ENCODE results near the gene CALML3.

The CALML3 gene

GRCh38 chr10:5492322-5492855, 32.4 kb upstream of the CALML3 start:
- no peak for DNase-seq

DNA sequence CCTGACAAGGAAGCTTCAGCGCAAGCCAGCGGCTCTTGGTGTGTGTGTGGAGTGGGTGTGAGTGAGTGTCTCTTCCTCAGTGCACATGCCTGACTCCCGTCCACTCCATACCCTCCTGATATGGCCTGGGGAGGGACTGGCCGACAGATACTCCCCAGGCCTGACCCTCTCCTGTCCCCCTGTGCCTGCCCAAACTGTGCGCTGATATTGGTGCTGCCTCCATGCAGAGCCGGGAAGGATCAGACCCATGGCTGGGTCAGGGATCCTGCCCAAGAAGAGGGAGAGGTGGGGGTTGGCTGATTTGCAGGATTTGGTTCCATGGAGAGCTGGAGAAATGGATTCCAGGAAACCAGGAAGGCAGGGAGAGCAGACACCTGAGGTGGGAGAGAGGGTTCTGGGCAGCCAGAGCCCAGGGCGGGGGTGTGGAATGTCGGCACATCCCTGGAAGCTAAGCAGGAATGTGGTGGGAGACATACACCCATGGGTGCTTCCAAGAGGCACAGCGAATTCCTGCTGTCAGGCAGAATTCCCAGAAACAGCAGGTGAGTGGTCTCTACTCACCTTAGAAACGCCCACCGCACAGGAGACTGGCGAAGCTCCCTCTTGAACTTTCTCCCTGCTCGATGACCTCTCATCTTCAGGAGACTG, 31.7 kb upstream of the CALML3 start:
- no peak for DNase-seq

DNA sequence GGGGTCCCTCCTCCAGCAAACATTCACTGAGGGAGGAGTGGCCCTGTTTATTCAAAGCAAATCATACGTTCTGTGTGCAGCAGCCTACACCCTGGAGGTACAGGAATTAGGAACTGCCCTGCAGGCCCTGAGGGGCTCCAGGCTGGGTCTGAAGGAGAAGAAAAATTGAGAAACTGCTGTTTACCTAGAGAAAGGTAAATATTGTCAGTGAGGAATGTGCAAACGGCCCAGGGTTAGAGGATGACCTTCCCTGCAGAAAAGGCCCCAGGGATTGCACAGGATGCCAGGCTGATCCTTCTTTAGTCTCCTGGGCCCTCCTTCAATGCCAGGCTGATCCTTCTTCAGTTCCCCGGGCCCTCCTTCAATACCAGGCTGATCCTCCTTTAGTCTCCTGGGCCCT, 31.1 kb upstream of the CALML3 start:
- no peak for DNase-seq

GRCh38 chr10:5494611-5495010, 30.1 kb upstream of the CALML3 start:
- no peak for DNase-seq

DNA sequence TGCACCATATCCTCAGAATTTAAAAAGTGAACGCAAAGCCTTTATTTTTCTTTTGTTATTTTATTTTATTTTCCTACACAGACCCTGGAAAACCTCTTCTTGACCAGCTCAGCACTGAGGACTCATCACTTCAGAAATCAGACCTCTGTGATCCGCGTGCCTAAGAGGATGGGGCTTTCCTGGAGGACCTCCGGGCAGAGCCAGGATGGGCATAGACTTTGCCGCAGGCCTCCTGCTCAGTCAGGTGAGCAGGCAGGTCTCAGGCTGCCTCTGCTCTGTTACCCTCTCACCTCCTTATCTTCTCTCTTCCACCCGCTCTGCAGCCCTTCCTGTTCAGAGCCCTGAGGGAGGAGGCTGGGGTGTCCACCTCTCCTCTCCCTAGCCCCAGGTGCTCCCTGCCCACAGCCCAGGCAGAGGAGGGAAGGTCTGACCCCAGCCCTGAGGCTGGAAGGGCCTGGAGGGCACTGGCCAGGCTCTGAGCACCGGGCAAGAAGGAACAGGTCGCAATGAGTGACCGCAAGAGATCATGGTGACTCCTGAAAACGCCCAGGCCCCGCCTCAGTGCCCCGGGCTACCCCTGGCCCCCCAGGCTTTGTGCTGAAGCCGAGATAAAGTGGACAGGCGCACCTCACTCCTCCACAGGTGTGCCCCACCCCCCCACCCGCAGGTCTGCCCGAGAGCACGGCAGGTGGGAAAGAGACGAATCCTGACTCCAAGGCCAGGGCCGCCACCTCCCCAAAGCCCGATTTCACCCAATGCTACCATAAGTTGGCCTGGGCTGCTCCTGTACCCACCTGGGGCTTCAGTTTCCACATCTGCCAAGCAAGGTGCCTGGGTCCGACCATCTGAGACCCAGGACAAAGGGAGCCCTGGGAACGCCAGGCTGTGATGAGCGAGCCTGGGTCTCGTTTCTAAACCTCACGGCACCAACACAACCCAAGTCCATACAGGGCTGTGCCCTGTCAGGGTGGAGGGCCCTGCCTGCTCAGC, 28.2 kb upstream of the CALML3 start:
- DNase-seq: no peak

DNA sequence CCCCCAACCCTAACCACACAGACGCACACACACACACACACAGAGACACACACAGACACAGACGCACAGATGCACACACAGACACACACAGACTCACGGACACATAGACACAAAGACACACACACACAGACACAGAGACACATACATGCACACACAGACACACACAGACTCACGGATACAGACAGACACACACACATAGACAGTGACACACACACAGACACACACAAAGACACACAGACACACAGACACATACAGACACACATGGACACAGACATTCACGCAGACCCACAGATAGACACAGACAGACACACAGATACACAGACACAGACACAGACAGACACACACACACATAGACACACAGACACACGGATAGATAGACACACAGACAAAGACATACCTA, 27.5 kb upstream of the CALML3 start:
- DNase-seq: no peak

GRCh38 chr10:5497948-5498730, 26.6 kb upstream of the CALML3 start:
- DNase-seq: no peak

GRCh38 chr10:5498791-5499492, 25.8 kb upstream of the CALML3 start:
- DNase-seq: no peak

GRCh38 chr10:5499493-5500140, 25.1 kb upstream of the CALML3 start, which contains the start of gene CALML5:
Gene CALML5, minus strand, starts transcription at chr10:5499570. Its CDS starts 132 bp downstream, at chr10:5499438.
- no peak for DNase-seq

GRCh38 chr10:5500162-5500670, 24.5 kb upstream of the CALML3 start:
- no peak for DNase-seq

- DNase-seq: no peak
Measured at GRCh38 chr10:5500910-5501309, 23.9 kb upstream of the CALML3 start.

- no peak for DNase-seq
Measured at GRCh38 chr10:5502061-5502521, 22.7 kb upstream of the CALML3 start.

DNA sequence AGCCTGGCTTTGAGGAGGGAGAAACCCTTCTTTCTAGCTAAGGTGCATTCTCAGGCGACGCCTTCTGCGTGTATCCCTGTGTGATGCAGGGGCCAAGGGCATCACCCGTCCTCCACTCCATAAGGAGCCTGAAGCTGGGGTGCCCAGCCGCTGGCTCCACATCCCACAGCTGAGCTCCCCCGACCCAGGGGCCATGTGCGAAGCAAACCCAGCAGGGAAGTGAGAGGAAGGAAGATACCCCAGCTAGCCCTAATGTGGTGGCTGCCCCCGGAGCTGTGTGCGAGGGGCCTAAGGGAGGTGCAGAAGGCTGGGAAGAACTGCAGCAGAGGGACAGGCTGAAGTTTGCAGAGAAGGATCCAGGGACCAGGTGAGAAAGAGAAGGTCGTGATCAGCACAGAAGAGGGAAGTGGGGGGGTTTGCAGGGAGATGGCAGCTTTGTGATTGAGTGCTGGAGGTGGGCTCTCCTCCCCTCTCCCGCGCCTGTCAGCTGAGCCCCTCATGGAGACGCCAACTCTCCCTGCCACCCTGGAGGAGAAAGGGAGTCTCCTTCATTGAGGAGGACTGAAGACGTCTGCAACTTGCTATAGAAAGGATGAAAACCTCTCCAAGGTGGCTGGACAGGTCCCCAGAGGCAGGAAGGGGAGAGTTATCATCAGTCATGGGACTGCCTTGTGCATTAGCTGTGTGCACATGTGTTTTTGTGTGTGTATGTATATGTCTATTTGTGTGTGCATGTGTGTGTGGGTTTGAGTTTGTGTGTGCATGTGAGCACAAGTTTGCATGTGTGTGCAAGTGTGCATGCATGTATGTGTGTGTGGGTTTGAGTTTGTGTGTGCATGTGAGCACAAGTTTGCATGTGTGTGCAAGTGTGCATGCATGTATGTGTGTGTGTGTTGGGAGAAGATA, 21.9 kb upstream of the CALML3 start:
- DNase-seq: no peak

DNA sequence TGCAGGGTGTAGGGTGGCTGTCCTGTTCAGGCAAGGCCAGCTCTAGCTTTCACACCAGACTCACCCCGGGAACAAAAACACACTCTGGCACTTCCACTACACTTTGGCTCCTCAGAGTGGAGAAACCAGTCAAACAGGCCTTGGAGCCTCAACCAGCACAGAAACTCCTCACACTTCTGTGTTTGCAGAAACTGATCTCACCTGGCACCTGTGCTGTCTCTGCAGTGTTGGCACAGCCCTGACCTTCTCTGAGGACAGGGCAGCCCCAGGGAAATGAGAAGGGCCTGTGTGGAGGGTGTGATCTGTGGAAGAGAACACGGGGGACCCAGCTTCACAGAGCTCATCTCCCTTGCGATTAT, 21.3 kb upstream of the CALML3 start:
- DNase-seq: no peak

DNA sequence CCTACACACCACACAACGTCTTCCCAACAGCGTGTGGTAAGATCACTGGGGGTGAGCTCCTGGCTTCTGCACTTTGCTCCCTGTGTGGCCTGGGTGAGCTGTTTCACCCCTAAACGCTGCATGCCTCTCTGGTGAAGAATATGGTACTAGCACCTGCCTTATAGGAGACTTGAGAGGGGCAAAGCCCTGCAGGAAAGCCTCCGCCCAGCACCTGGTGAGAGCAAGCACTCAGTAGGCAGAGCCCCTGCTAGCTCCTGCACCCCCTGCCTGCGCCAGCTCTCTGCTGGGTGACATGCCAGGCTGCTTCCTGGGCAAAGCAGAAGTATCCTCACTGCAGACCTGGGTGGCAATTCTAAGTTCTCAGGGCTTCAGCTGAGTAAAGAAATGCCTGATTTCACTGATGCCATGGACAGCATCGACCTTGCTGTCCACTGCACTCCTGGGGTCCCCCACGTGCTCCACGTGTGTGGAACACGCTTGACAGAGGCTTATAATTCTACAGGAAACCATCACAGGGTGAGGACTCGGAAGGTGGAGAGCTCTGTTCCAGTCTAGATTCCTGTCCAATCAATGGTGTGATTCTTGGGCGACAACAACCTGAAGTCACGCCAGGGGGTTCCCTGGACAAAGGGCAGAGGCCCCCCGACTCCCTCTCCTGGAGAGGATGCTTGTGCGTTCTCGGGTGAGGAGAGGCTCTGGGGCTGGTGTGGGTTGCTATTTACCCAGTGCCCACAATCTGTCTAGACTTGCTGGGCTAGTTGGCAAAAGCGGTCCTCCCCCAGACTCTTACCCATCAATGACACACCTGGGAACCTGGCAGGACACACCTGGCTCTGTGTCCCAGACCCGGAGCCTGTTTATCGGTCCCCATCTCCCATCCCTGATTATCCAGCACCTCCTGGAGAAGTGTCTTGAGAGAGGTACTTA, 20.4 kb upstream of the CALML3 start:
- DNase-seq: no peak

GRCh38 chr10:5506246-5506645, 18.5 kb upstream of the CALML3 start:
- DNase-seq: no peak

DNA sequence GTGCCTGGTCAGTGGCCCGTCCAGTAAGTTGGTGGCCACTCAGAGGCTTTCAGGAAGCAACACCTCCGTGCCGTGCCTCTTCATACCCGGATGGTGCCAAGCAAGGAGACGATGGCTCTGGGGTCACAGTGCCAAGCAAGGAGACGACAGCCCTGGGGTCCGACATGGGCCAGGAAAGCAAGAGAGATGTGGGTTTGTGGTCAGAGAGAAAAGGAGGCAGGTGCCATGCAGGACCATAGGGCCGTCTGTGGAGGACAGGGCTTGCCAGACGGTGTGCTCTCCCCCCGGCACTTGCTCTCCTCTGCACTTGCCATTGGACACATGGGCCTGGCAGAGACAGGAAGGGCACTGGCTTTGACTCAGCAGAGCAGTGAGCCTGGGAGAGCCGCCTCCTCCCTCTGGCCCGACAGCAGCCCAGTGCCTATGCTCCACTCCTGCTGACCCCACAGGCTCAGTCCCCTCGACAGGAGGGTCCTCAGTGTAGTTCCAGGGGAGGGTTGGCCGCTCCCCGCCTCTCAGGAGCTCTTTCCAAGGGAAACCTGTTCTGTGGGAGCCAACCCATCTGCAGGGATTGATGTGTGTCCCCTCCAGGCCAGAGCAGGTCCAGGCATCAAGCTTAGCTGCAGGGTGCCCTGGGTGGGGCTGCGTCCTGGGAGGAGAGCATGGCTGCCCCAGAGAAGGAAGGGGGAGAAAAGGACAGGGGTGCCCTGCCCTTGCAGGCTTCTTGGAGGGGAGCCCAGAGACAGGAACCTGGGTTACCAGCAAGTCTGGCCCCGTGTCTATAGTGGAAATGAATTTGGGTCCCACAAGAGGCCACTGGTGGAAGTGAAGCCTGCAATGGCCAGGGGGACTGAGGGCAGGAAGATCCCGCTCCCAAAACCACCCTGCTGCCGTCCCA, 17.8 kb upstream of the CALML3 start:
- DNase-seq: no peak

DNA sequence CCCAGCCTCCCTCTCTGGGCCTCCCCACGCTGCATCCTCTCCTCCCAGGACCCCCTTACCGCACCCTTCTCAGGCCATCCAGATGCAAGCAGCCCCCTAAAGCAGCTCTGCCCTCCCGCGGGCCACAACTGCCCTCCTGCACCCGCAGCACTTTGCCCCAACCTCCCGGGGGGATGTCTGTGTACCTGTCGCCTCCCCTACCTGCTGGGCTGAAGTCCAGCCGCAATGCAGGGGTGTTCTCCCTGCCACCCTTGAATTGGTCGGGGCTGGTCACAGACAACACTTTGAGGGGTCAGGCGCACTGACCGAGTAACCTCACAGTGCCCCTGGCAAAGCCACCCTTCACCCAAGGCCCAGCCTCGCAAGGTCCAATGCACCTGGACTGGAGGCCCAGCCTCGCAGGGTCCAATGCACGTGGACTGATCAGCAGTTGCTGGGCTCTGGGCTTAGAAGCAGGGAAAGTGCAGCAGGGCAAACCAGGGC, 17.1 kb upstream of the CALML3 start:
- DNase-seq: no peak

Measured in NCI-H524 treated with DMSO at 0.1 percent for 48 hours (cell line).